PC-3 (cell line): ENCODE measurements around the gene IL1R2. TPM values are rescaled to one million over a fixed set of nuclear protein-coding genes. Genes with fewer than 3 reads are reported as not detected.

Experiments
- ATAC-seq: fragments of 200-7000 bp; cut with Tn5 transposase; 2 replicates; pipeline ENCODE4 v1.9.1; 2020; ENCODE audit warnings: mild to moderate bottlenecking, moderate library complexity
- BruUV-seq: library from RNA; stranded (reverse); fragments of 400-500 nt; replicated peaks from 2 replicates; lab custom pipeline; 2021; lab: Mats Ljungman, UMichigan
- CTCF ChIA-PET: fragments of 300-600 bp; sonication (Branson Sonifier 250); formaldehyde crosslinking; loops from one replicate; lab custom pipeline; 2022; ENCODE audit warnings: antibody characterized with exemption; lab: Charles Lee
- POLR2A ChIA-PET: fragments of 300-600 bp; sonication (Branson Sonifier 250); formaldehyde crosslinking; loops from one replicate; lab custom pipeline; 2022; ENCODE audit warnings: antibody characterized with exemption; ENCODE audit not compliant: unreplicated experiment; lab: Charles Lee
- DNase-seq: peaks from one replicate; pipeline ENCODE4 v3.0.0-alpha.2; 2015
- H2AFZ ChIP-seq: fragments of 300-600 bp; sonication (generic); 2 replicates; pipeline ENCODE4 v1.6.0; 2016; ENCODE audit warnings: antibody characterized with exemption, low read length
- H3F3A ChIP-seq: fragments of 300-600 bp; sonication (generic); one replicate; pipeline ENCODE4 v1.6.0; 2017; ENCODE audit warnings: antibody characterized with exemption, low read length, control low read depth, mild to moderate bottlenecking; ENCODE audit not compliant: unreplicated experiment
- H3K27ac ChIP-seq: fragments of 300-600 bp; sonication (generic); 2 replicates; pipeline ENCODE4 v1.5.1; 2016; ENCODE audit warnings: mild to moderate bottlenecking, low read length
- H3K27me3 ChIP-seq: fragments of 300-600 bp; sonication (generic); 2 replicates; pipeline ENCODE4 v1.6.1; 2016; ENCODE audit warnings: low read length, mixed read lengths
- H3K36me3 ChIP-seq: fragments of 300-600 bp; sonication (generic); 2 replicates; pipeline ENCODE4 v1.6.1; 2016; ENCODE audit warnings: low read depth, mixed run types, low read length, mixed read lengths
- H3K4me1 ChIP-seq: fragments of 300-600 bp; sonication (generic); 2 replicates; pipeline ENCODE4 v1.5.1; 2016; ENCODE audit warnings: low read length; ENCODE audit not compliant: insufficient read depth
- H3K4me2 ChIP-seq: fragments of 300-600 bp; sonication (generic); 2 replicates; pipeline ENCODE4 v1.6.0; 2016; ENCODE audit warnings: low read length
- H3K4me3 ChIP-seq: fragments of 300-600 bp; sonication (generic); 2 replicates; pipeline ENCODE4 v1.5.1; 2016; ENCODE audit warnings: mild to moderate bottlenecking, low read length, mixed read lengths
- H3K79me2 ChIP-seq: fragments of 300-600 bp; sonication (generic); 2 replicates; pipeline ENCODE4 v1.6.1; 2017; ENCODE audit warnings: low read length, mixed read lengths
- H3K9ac ChIP-seq: fragments of 300-600 bp; sonication (generic); 2 replicates; pipeline ENCODE4 v1.6.0; 2016; ENCODE audit warnings: mild to moderate bottlenecking, low read length
- H3K9me2 ChIP-seq: fragments of 300-600 bp; sonication (generic); replicated peaks from 2 replicates; pipeline ENCODE4 v1.6.1; 2016; ENCODE audit warnings: mixed run types, low read length, mixed read lengths
- H3K9me3 ChIP-seq: fragments of 300-600 bp; sonication (generic); 2 replicates; pipeline ENCODE4 v1.6.1; 2016; ENCODE audit warnings: low read length, mixed read lengths
- H4K20me1 ChIP-seq: fragments of 300-600 bp; sonication (generic); 2 replicates; pipeline ENCODE4 v1.6.1; 2016; ENCODE audit warnings: low read length, mixed read lengths
- EZH2 ChIP-seq: fragments of 300-600 bp; sonication (generic); IDR thresholded peaks from one replicate; pipeline ENCODE4 v1.6.1; 2017; ENCODE audit warnings: antibody characterized with exemption, mild to moderate bottlenecking, low read length; ENCODE audit not compliant: unreplicated experiment
- EZH2phosphoT487 ChIP-seq: fragments of 300-600 bp; sonication (generic); IDR thresholded peaks from 2 replicates; pipeline ENCODE4 v1.6.1; 2018; ENCODE audit warnings: mild to moderate bottlenecking, antibody characterized with exemption, low read length, borderline replicate concordance
- intact Hi-C: fragments of 100-400 bp; cut with micrococcal nuclease; formaldehyde crosslinking; loops from 2 replicates; pipeline ENCODE4 v1.9.0; 2023
- total RNA-seq: library from RNA; depleted of rRNA; stranded (reverse); fragments of >200 nt; gene quantifications from 2 replicates; pipeline ENCODE4 v1.2.3, GENCODE V29; 2014
- TF ChIP-seq, protein P1 (sequence below): fragments of 300-600 bp; sonication (generic); conservative IDR thresholded peaks from 2 replicates; pipeline ENCODE4 v1.5.1; 2017; ENCODE audit warnings: antibody characterized with exemption, low read depth, mild to moderate bottlenecking, low read length

IL1R2 gene
- total RNA-seq, 1 experiment from 2014 or later: 6.0 TPM

GRCh38 chr2:102073168-102073724 is 81.5 kb downstream of the IL1R2 start:
- no TSS peak for BruUV-seq
- Histone ChIP-seq H2AFZ (no peak overlapping the region), H3K9ac (no peak overlapping the region), H3K27ac (no peak overlapping the region), H3K4me1 (no peaks in the 10 kb centered on the region), H3K4me3 (no peak overlapping the region), H3K27me3 (no peaks in the 10 kb centered on the region), H3F3A (no peaks in the 10 kb centered on the region), H4K20me1 (no peaks in the 10 kb centered on the region), H3K79me2 (no peaks in the 10 kb centered on the region), H3K36me3 (no peaks in the 10 kb centered on the region), H3K9me2 (no peaks in the 10 kb centered on the region), H3K4me2 (no peak overlapping the region), H3K9me3 (no peaks in the 10 kb centered on the region)
- ChIA-PET CTCF (no interaction called here), POLR2A (no interaction called here)
- TF ChIP-seq EZH2phosphoT487 (no peak), EZH2 (no peak)
- TF ChIP-seq, protein P1, sequence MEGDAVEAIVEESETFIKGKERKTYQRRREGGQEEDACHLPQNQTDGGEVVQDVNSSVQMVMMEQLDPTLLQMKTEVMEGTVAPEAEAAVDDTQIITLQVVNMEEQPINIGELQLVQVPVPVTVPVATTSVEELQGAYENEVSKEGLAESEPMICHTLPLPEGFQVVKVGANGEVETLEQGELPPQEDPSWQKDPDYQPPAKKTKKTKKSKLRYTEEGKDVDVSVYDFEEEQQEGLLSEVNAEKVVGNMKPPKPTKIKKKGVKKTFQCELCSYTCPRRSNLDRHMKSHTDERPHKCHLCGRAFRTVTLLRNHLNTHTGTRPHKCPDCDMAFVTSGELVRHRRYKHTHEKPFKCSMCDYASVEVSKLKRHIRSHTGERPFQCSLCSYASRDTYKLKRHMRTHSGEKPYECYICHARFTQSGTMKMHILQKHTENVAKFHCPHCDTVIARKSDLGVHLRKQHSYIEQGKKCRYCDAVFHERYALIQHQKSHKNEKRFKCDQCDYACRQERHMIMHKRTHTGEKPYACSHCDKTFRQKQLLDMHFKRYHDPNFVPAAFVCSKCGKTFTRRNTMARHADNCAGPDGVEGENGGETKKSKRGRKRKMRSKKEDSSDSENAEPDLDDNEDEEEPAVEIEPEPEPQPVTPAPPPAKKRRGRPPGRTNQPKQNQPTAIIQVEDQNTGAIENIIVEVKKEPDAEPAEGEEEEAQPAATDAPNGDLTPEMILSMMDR: no peak
- no peak for ATAC-seq
- DNase-seq: no peak
- intact Hi-C loops: no loop called here

DNA sequence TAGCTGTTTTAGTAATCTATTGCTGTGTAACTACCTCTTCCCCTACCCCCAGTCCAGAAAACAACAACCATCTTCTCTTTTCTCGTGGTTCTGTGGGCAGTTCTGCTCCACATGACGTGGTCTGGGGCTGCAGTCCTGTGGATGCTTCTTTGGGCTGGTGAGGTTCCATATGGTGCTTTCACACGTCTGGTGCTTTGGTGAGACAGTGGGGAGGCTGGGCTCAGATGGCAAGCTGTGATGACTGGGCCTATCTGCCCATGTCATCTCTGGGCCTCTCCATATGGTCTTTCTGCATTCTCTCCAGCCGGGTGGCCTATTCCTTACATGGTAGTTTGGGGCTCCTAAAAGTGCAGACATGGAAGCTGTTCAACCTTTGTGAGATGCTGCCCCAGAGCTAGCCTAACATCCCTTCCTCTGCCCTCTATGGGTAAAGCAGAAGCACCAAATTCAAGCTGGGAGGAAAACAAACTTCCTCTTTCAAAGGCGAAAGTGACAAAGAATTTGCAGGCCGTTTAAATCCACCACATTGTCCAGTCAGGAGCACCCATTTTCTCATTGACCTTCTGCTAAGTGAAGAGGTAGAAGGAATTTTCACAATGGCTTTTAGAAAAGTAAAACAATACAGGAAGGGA is 82.5 kb downstream of the IL1R2 start:
- intact Hi-C loops: no loop called here
- H3K9ac ChIP-seq: no peak overlapping the region
- H3F3A ChIP-seq: no peaks in the 10 kb centered on the region
- ATAC-seq (no peak), DNase-seq (no peak)
- no peaks in the 10 kb centered on the region for H3K4me1 ChIP-seq
- H3K27ac ChIP-seq: no peak overlapping the region
- no peaks in the 10 kb centered on the region for H3K9me2 ChIP-seq
- H3K36me3 ChIP-seq: no peaks in the 10 kb centered on the region
- ChIA-PET CTCF (no interaction called here), POLR2A (no interaction called here)
- no peaks in the 10 kb centered on the region for H3K79me2 ChIP-seq
- no peak overlapping the region for H2AFZ ChIP-seq
- no peak overlapping the region for H3K4me3 ChIP-seq
- no peaks in the 10 kb centered on the region for H3K9me3 ChIP-seq
- H3K27me3 ChIP-seq: no peaks in the 10 kb centered on the region
- TF ChIP-seq, protein P1: no peak
- no peak for TF ChIP-seq EZH2
- no peak for TF ChIP-seq EZH2phosphoT487
- H4K20me1 ChIP-seq: no peaks in the 10 kb centered on the region
- H3K4me2 ChIP-seq: no peak overlapping the region
- BruUV-seq: no TSS peak

DNA sequence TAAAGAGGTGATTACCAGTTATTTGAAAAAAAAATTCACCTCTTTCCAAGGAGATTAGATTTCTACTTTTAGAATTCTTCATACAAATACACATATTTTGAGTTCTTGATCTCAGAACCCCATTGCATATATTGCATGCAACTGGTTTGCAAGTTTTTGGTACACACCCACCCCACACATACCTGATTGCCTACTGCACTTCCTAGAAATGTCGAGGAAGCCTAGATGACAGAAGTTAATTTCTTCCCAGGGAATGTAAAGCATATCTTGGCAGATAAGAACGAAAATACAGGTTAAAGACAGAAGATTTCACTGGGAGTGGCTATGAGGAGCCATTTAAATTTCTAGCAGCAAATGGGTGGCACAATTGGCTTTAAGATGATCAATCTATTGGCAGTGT is 83.7 kb downstream of the IL1R2 start:
- Histone ChIP-seq H3K79me2 (no peaks in the 10 kb centered on the region), H3K9me2 (no peaks in the 10 kb centered on the region), H3K4me3 (no peak overlapping the region), H3F3A (no peaks in the 10 kb centered on the region), H3K9me3 (no peaks in the 10 kb centered on the region), H3K4me2 (no peak overlapping the region), H3K9ac (no peak overlapping the region), H2AFZ (no peak overlapping the region), H4K20me1 (no peaks in the 10 kb centered on the region), H3K27me3 (no peaks in the 10 kb centered on the region), H3K27ac (no peak overlapping the region), H3K4me1 (no peaks in the 10 kb centered on the region), H3K36me3 (no peaks in the 10 kb centered on the region)
- ChIA-PET CTCF (no interaction called here), POLR2A (no interaction called here)
- no TSS peak for BruUV-seq
- TF ChIP-seq EZH2phosphoT487: no peak
- no peak for TF ChIP-seq EZH2
- TF ChIP-seq, protein P1: no peak
- intact Hi-C loops: no loop called here
- ATAC-seq (no peak), DNase-seq (no peak)
